SH-SY5Y (cell line): ENCODE measurements around the gene RAP2C.

Experiments
- GATA2 ChIP-seq: IDR thresholded peaks from 2 replicates; pipeline ENCODE4 v1.6.1; 2011; ENCODE audit warnings: mild to moderate bottlenecking, low read depth, low read length
- GATA3 ChIP-seq: IDR thresholded peaks from 2 replicates; pipeline ENCODE4 v1.6.1; 2011; ENCODE audit warnings: low read depth, mild to moderate bottlenecking, low read length, moderate library complexity

DNA sequence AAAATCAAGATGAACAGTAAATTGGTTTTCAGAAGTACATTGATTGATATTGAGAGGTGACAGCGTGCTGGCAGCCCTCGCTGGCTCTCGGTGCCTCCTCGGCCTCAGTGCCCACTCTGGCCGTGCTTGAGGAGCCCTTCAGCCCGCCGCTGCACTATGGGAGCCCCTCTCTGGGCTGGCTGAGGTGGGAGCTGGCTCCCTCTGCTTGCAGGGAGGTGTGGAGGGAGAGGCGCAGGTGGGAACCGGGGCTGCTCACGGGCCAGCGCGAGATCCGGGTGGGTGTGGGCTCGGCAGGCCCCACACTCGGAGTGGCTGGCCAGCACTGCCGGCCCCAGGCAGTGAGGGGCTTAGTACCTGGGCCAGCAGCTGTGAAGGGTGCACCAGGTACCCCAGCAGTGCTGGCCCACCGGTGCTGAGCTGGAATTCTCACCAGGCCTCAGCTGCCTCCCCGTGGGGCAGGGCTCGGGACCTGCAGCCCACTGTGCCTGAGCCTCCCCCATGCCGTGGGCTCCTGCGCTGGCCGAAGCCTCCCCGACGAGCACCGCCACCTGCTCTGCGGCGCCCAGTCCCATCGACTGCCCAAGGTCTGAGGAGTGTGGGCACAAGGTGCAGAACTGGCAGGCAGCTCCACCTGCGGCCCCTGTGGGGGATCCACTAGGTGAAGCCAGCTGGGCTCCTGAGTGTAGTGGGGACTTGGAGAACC lies 25.2 kb downstream of the RAP2C start:
- TF ChIP-seq GATA2 = no peak
- no peak for TF ChIP-seq GATA3
